Pancreas (tissue), 8 donors: ENCODE data around the gene ATP6V1F. TPM values are rescaled to one million over a fixed set of nuclear protein-coding genes. Genes with fewer than 3 reads are reported as not detected.

Experiments
- polyA plus RNA-seq, 2 donors: library from polyadenylated mRNA; stranded (reverse); fragments of 200-250 nt; gene quantifications; one replicate each; pipeline ENCODE4 v1.2.3, GENCODE V29; 2013
- total RNA-seq, 6 donors: library from RNA; stranded (reverse); fragmentation: NEBNext Ultra II Directional in 4 of 6; extraction: Animal tissue kit (Norgen Biotek cat#: 25700) in 4 of 6; gene quantifications; one replicate each; pipeline versions ENCODE4 v1.2.1 to v1.2.4, GENCODE V29; 2021 to 2023
- donor health status: healthy with polysubstance abuse.
- donor health status: DM: no; HTN: no; CAD: no; lungs with moderate emphysema.
- donor health status: DM: no; HTN: no; CAD: no.
- donor health status: Bipolar disorder and iron deficiency.
- donor health status: DM: yes; HTN: yes; CAD: no.
- donor health status: DM: no; HTN: no; CAD: no.
- donor health status: DM: no; HTN: no; CAD: no.
- donor health status: DM: yes; HTN: yes; CAD: no.

The ATP6V1F gene
- total and polyA plus RNA-seq, 8 donors, result 28.1 to 96.9 (median 45.3) TPM

Other genes with a start within 250 kb of the ATP6V1F start
- 1 to 10 TPM; 1.1 to 1.4 (median 1.4) TPM for gene GARIN1A, start 190.6 kb upstream of the ATP6V1F start, total RNA-seq
- gene GARIN1A, start 190.6 kb upstream of the ATP6V1F start, polyA plus RNA-seq, result 1 to 10 TPM; 3.1 to 5.7 TPM
- 10 to 100 TPM; 15.0 to 46.0 (median 30.4) TPM for gene CALU, start 123.5 kb upstream of the ATP6V1F start, total RNA-seq
- 10 to 100 TPM in 1 of 2 donors, 1 to 10 TPM in 1; 8.7 to 15.4 TPM for gene CALU, start 123.5 kb upstream of the ATP6V1F start, polyA plus RNA-seq
- not detected for gene OPN1SW, start 87.1 kb upstream of the ATP6V1F start, total RNA-seq
- gene OPN1SW, start 87.1 kb upstream of the ATP6V1F start, polyA plus RNA-seq, result not detected
- gene CCDC136, start 70.9 kb upstream of the ATP6V1F start, total RNA-seq, result 1 to 10 TPM in 2 of 6 donors, under 1 TPM in 4; 0.66 to 2.4 (median 0.88) TPM
- gene CCDC136, start 70.9 kb upstream of the ATP6V1F start, polyA plus RNA-seq, result 1 to 10 TPM; 1.7 to 2.9 TPM
- gene FLNC, start 32.5 kb upstream of the ATP6V1F start, total RNA-seq, result 1 to 10 TPM in 3 of 6 donors, under 1 TPM in 3; 0.28 to 2.3 (median 1.0) TPM
- gene FLNC, start 32.5 kb upstream of the ATP6V1F start, polyA plus RNA-seq, result 1 to 10 TPM in 1 of 2 donors, under 1 TPM in 1; 0.82 to 2.1 TPM
- gene KCP, start 47.9 kb downstream of the ATP6V1F start, total RNA-seq, result under 1 TPM; 0.08 to 0.46 (median 0.30) TPM
- gene KCP, start 47.9 kb downstream of the ATP6V1F start, polyA plus RNA-seq, result under 1 TPM; 0.33 to 0.95 TPM
- gene IRF5, start 75.1 kb downstream of the ATP6V1F start, total RNA-seq, result 10 to 100 TPM in 1 of 6 donors, 1 to 10 TPM in 5; 3.2 to 12.4 (median 4.3) TPM
- 1 to 10 TPM; 6.4 to 8.1 TPM for gene IRF5, start 75.1 kb downstream of the ATP6V1F start, polyA plus RNA-seq
- 10 to 100 TPM; 11.9 to 20.7 (median 15.1) TPM for gene TNPO3, start 192.3 kb downstream of the ATP6V1F start, total RNA-seq
- 1 to 10 TPM; 6.5 to 9.2 TPM for gene TNPO3, start 192.3 kb downstream of the ATP6V1F start, polyA plus RNA-seq